ENCODE results near the gene ANO6.
"Not testable (repeated sequence)": the region's sequence is repeated elsewhere in the genome, so short reads cannot be mapped to it uniquely, and the experiment has no call there.

Gene ANO6

GRCh38 chr12:45215419-45216229, at the start of gene ANO6:
ANO6 (plus strand) TSS chr12:45216095; CDS start chr12:45216322, 227 bp downstream.
- in situ Hi-C loops (cut with MboI; ENCODE audit: low sequenced_read_pairs), result no loop called here

GRCh38 chr12:45168976-45169375, 46.9 kb upstream of the ANO6 start:
- in situ Hi-C loops (cut with MboI; ENCODE audit: low sequenced_read_pairs), result no loop called here

GRCh38 chr12:45170456-45171042, 45.3 kb upstream of the ANO6 start:
- in situ Hi-C loops (cut with MboI; ENCODE audit: low sequenced_read_pairs), result no loop called here

DNA sequence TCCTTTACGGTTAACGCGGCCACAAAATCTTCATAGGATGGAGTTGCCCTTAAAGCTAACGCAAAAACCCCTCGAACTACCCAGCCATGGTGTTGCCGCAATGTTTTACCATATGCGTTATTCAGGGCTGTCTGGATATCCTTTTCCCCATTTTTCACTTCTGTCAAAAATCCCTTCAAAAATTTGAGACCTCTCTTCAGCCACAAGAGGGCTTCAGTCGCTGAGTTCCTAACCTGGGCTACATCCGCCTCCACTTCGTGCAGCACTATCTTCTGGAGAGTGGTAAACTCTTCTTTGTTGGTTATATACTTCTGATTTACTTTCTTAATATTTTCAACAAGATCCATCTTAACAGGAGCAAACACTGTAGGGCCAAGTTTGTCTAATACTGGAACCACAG, 42.6 kb upstream of the ANO6 start:
- in situ Hi-C loops (cut with MboI; ENCODE audit: low sequenced_read_pairs), result not testable (repeated sequence)

GRCh38 chr12:45174595-45174994, 41.3 kb upstream of the ANO6 start:
- in situ Hi-C loops (cut with MboI; ENCODE audit: low sequenced_read_pairs), result no loop called here

GRCh38 chr12:45178771-45179170, 37.1 kb upstream of the ANO6 start:
- in situ Hi-C loops (cut with MboI; ENCODE audit: low sequenced_read_pairs), result no loop called here

GRCh38 chr12:45182511-45182910, 33.4 kb upstream of the ANO6 start:
- in situ Hi-C loops (cut with MboI; ENCODE audit: low sequenced_read_pairs), result no loop called here

GRCh38 chr12:45183246-45183645, 32.6 kb upstream of the ANO6 start:
- in situ Hi-C loops (cut with MboI; ENCODE audit: low sequenced_read_pairs), result no loop called here

DNA sequence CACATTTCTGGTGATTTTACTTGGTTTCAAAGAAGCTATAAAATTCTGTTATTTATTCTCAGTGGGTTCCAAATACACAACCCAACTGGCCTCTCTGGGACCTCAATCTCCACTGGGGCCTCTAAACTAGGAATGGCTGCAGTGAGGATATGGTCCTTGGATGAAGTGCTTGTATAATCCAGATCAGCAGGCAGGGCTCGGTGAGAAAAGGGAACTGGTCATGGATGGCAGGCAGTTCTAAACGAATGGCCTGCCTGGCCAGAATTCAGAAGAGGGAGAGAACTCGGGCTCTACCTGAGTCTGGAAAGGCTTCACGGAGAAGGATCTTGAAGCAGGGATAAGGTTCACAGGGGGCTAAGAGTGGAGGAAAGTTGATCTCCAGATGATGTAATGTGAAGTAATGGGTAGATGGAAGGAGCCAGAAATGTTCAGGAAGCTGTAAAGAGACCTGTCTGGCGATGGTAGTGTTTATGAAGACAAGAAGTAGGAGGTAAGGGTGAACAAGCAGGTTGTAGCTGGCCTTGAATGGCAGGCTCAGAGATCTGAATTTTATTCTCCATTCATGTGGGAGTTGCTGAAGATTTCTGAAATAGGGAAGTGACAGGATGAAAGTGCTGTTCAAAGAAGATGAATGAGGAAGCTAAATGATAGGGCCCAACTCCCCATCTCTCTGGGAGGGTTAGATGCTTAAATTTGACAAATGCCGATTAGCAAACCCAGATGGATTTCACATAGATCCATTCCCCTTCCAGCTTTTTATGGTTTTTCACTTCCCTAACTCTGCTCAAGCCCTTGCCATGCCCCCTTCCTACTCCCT, 31.5 kb upstream of the ANO6 start:
- in situ Hi-C loops (cut with MboI; ENCODE audit: low sequenced_read_pairs), result no loop called here

- in situ Hi-C loops (cut with MboI; ENCODE audit: low sequenced_read_pairs), result no loop called here
Measured at GRCh38 chr12:45186762-45187161, 29.1 kb upstream of the ANO6 start.

- in situ Hi-C loops (cut with MboI; ENCODE audit: low sequenced_read_pairs), result no loop called here
Measured at GRCh38 chr12:45189766-45190403, 26.0 kb upstream of the ANO6 start.

- in situ Hi-C loops (cut with MboI; ENCODE audit: low sequenced_read_pairs), result no loop called here
Measured at GRCh38 chr12:45191239-45191638, 24.7 kb upstream of the ANO6 start.

- in situ Hi-C loops (cut with MboI; ENCODE audit: low sequenced_read_pairs), result no loop called here
Measured at GRCh38 chr12:45192707-45193106, 23.2 kb upstream of the ANO6 start.

DNA sequence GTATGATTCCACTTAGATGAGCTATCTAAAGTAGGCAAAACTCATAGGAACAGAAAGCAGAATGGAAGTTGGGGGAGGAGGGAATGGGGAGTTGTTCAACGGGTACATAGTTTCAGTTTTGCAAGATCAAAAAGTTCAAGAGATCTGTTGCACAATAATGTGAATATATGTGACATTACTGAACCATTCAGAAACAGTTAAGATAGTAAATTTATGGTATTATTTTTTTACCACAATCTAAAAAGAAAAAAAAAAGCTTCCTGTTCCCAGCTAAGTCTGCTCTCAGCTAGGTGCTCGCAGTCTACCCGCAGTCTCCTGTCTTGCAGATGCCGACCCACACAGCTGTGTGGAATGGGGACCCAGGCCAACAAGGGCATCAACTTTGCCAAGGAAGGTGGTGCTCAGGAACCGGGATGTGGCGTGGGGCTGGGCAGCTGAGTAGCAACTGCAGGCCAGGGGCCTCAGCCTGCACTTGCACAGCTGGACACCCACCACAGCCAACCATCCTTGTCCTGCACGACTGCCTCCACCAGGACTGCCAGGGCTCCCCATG, 15.3 kb upstream of the ANO6 start:
- in situ Hi-C loops (cut with MboI; ENCODE audit: low sequenced_read_pairs), result no loop called here

- in situ Hi-C loops (cut with MboI; ENCODE audit: low sequenced_read_pairs), result no loop called here
Measured at GRCh38 chr12:45203767-45204166, 12.1 kb upstream of the ANO6 start.

- in situ Hi-C loops (cut with MboI; ENCODE audit: low sequenced_read_pairs), result no loop called here
Measured at GRCh38 chr12:45204757-45205156, 11.1 kb upstream of the ANO6 start.

GRCh38 chr12:45205165-45205825, 10.6 kb upstream of the ANO6 start:
- in situ Hi-C loops (cut with MboI; ENCODE audit: low sequenced_read_pairs), result no loop called here

DNA sequence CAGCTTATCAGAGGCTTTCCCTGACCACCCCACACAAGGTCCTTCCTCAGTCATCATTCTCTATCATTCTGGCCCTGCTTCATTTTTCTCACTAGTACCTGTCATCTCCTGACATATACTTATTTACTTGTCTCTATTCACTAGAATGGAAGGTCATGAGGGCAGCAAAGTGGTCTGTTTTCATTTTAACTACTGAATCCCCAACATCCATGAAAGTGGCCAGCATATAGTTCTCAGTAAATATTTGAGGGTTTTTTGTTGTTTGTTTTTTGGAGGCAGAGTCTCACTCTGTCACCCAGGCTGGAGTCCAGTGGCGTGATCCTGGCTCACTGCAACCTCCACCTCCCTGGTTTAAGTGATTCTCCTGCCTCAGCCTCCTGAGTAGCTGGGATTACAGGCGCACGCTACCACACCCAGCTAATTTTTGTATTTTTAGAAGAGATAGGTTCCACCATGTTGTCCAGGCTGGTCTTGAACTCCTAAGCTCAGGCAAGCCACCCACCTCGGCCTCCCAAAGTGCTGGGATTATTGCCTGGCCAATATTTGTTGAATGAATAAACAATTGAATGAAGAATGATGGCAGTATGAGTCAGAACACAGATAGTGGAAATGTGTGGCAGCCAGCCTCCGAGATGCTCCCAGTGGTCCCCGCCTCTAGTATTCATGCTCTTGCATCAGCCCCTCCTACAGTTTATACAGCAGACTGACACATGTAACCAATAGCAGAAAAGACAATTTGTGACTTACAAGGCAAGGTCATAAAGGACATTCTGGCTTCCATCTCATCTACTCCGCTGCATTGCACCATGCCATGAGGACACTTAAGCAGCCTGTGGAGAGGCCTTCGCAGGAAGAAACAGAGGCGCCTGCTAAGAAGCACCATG, 7.0 kb upstream of the ANO6 start:
- in situ Hi-C loops (cut with MboI; ENCODE audit: low sequenced_read_pairs), result no loop called here

GRCh38 chr12:45209784-45210183, 6.1 kb upstream of the ANO6 start:
- in situ Hi-C loops (cut with MboI; ENCODE audit: low sequenced_read_pairs), result no loop called here
